GM12892 (cell line): Measurements from ENCODE around the gene TMCO4.

Experiments
- POLR2A ChIP-seq: IDR thresholded peaks from 2 replicates; pipeline ENCODE4 v1.6.1; 2011; ENCODE audit warnings: low read depth, low read length, control low read depth
- POLR2AphosphoS5 ChIP-seq: IDR thresholded peaks from 2 replicates; pipeline ENCODE4 v1.6.1; 2011; ENCODE audit warnings: low read depth, low read length, control low read depth
- TAF1 ChIP-seq: IDR thresholded peaks from 2 replicates; pipeline ENCODE4 v1.6.1; 2011; ENCODE audit warnings: low read depth, mild to moderate bottlenecking, control low read depth, low read length, borderline replicate concordance

- no peak for TF ChIP-seq POLR2A
- no peak for TF ChIP-seq POLR2AphosphoS5
- no peak for TF ChIP-seq TAF1
Measured at GRCh38 chr1:19720174-19720573, 79.5 kb downstream of the TMCO4 start.
